Ishikawa (cell line): ENCODE data around the gene AFM.

Experiments
- CEBPB ChIP-seq: IDR thresholded peaks from 2 replicates; pipeline ENCODE4 v1.6.1; 2012
- CREB1 ChIP-seq: IDR thresholded peaks from 2 replicates; pipeline ENCODE4 v1.6.1; 2012; ENCODE audit warnings: low read depth
- EGR1 ChIP-seq: IDR thresholded peaks from 2 replicates; pipeline ENCODE4 v1.6.1; 2012
- EP300 ChIP-seq: IDR thresholded peaks from 2 replicates; pipeline ENCODE4 v1.6.1; 2012; ENCODE audit warnings: borderline replicate concordance
- FOXM1 ChIP-seq: IDR thresholded peaks from 2 replicates; pipeline ENCODE4 v1.6.1; 2012; ENCODE audit warnings: low read depth, borderline replicate concordance
- NFIC ChIP-seq: IDR thresholded peaks from 2 replicates; pipeline ENCODE4 v1.6.1; 2012
- RAD21 ChIP-seq: IDR thresholded peaks from 2 replicates; pipeline ENCODE4 v1.6.1; 2012; ENCODE audit warnings: low read depth
- TAF1 ChIP-seq: IDR thresholded peaks from 2 replicates; pipeline ENCODE4 v1.6.1; 2012; ENCODE audit warnings: low read depth, mild to moderate bottlenecking
- TCF12 ChIP-seq: IDR thresholded peaks from 2 replicates; pipeline ENCODE4 v1.6.1; 2012; ENCODE audit warnings: low read depth
- TEAD4 ChIP-seq: IDR thresholded peaks from 2 replicates; pipeline ENCODE4 v1.6.1; 2012
- YY1 ChIP-seq: IDR thresholded peaks from 2 replicates; pipeline ENCODE4 v1.6.1; 2012; ENCODE audit warnings: low read depth
- ZBTB7A ChIP-seq: IDR thresholded peaks from 2 replicates; pipeline ENCODE4 v1.6.1; 2012; ENCODE audit warnings: low read depth
- TF ChIP-seq, protein P1 (sequence below): IDR thresholded peaks from 2 replicates; pipeline ENCODE4 v1.6.1; 2012
- TF ChIP-seq, protein P2 (sequence below): IDR thresholded peaks from 2 replicates; pipeline ENCODE4 v1.6.1; 2012; ENCODE audit warnings: low read depth, mild to moderate bottlenecking
- TF ChIP-seq, protein P3 (sequence below): IDR thresholded peaks from 2 replicates; pipeline ENCODE4 v1.6.1; 2012

The AFM gene

DNA sequence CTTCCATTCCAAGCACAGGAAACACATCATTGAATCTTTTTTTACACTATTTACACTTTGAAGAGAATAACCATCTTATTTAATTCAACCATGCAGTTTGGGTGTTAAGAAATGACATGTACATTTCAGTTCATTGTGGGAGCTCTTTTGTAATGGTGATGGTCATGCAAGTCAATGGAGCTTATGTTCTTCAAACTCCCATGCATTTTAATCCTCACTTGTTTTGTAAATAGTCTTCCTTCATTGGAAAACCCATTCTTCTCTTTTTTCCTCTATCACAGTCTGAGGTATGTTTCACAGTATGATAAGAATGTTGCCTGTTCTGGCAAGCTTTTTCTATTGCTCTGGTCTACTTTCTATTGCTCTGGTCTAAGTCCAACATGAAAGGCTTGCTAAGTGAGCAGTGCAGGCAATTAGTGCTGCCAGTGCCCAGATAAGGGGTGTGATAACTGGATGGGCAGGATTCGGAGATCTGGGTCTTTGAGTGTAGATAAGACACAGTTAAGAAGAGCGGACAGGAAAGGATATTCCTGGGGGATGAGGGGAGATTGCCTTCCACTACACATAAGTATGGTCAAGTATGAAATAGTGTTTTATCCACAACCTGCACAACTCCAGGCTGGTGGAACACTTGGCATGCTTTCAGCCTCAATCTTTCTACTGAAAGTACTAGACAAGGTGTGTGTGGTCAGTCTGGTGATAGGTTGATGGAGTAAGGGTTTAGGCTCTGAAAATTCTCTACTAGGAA lies 28.4 kb upstream of the AFM start:
- no peak for TF ChIP-seq NFIC
- TF ChIP-seq TCF12 = no peak
- no peak for TF ChIP-seq YY1
- TF ChIP-seq TEAD4 = no peak
- TF ChIP-seq CREB1 = no peak
- TF ChIP-seq EGR1 = no peak
- TF ChIP-seq, protein P1, sequence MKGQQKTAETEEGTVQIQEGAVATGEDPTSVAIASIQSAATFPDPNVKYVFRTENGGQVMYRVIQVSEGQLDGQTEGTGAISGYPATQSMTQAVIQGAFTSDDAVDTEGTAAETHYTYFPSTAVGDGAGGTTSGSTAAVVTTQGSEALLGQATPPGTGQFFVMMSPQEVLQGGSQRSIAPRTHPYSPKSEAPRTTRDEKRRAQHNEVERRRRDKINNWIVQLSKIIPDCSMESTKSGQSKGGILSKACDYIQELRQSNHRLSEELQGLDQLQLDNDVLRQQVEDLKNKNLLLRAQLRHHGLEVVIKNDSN = no peak

DNA sequence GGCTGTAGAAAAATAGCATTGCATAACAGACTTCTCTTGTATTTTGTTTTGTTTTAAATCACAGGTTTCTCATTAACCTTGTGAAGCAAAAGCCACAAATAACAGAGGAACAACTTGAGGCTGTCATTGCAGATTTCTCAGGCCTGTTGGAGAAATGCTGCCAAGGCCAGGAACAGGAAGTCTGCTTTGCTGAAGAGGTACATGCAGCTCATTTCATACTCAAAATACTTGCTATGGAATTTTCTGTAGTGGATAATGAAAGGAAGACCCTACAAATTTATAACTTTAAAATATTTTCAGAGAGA lies 27.9 kb upstream of the AFM start:
- TF ChIP-seq NFIC (no peak), FOXM1 (no peak), TCF12 (no peak), EP300 (no peak)

DNA sequence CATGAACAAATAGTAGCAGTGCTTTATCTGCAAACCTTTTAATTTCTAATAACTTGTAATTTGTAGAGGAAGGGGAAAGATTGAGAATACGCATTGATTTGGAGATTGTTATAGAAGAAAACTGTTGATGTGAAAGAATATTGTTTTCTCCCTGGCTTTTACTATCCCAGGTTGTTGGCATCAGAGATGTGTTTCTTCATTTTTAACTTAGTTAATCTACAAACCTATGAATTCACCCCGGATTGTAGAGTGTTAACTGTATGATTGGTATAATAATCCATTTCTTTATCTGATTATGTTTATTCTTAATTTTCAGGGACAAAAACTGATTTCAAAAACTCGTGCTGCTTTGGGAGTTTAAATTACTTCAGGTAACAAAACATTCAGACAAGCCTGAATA lies 26.6 kb upstream of the AFM start:
- TF ChIP-seq, protein P1 = no peak
- TF ChIP-seq EGR1 = no peak
- TF ChIP-seq CEBPB = no peak

DNA sequence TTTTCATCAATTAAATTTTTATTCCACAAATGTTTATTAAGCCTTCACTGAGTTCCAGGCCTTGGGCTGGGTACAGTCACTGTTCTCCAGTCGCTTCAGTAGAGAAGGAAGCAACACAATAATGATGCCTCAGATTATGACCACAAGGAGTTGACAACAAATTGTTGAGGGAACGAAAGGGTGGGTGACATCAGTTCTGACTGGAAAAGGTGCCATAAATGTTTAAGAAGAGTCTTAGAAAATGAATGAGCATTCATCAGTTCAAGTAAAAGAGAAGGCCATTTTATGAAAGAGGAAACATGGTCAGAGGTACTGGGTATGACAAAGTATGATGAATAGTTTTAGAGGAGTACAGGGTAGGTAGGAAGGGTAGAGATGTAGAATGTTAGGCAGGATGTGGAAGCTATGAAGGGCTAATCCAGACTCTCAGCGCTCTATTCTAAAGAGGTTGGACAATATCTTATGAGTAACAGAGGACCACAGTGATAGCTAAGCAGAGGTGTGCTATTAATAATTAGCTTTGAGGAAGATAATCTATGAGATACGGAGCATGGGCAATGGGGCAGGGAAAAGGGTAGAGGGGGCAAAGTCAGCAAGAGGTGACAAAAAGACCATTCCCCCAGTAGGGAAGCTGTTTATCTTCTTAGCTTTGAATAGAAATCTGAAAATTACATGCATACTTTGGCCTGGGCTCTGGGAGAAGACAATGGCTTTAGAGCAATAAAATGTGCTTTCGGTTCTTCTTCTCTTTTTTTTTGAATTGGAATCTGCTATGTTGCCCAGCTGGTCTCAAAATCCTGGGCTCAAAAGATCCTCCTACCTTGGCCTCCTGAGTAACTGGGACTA lies 25.1 kb upstream of the AFM start:
- no peak for TF ChIP-seq EP300
- no peak for TF ChIP-seq ZBTB7A
- TF ChIP-seq NFIC = no peak

DNA sequence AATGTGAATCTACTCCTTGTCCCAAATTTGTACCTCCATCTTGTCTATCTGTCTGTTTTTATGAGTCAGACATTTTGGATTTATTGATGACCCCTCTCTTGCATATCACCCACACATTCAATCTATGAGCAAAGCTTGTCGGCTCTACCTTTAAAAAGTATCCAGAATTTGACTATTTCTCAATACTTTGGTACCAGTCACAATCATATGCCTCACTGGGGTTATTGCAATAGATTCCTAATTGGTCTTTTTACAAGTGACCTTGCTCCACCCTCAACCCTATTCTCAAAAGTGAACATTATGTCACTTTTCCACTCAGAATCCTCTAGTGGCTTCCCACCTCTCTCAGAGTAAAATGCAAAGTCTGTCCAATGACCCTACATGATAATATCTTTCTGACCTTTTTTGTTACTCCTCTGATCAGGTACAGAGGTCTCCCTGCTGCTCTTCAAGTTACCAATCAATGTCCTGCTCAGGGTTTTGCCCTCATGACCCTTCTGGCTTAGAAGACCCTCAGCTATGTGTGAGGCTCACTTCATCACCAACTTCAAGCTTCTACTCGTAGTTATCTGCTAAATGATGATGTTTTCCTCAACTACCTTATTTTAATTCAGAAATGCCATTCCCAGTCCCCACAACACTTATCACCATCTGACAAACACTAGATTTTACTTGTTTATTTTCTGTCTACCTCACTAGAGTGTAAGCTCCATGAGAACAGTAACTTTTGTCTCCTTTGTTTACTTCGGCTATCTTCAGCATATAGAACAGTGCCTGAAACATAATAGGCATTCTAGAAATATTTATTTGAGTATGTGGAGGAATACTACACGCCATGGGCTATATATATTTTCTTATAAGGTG lies 23.1 kb upstream of the AFM start:
- no peak for TF ChIP-seq FOXM1
- no peak for TF ChIP-seq CREB1
- TF ChIP-seq TCF12 = no peak
- TF ChIP-seq TEAD4 = no peak
- no peak for TF ChIP-seq RAD21
- TF ChIP-seq ZBTB7A = no peak
- TF ChIP-seq TAF1 = no peak
- no peak for TF ChIP-seq EGR1
- TF ChIP-seq CEBPB = no peak

DNA sequence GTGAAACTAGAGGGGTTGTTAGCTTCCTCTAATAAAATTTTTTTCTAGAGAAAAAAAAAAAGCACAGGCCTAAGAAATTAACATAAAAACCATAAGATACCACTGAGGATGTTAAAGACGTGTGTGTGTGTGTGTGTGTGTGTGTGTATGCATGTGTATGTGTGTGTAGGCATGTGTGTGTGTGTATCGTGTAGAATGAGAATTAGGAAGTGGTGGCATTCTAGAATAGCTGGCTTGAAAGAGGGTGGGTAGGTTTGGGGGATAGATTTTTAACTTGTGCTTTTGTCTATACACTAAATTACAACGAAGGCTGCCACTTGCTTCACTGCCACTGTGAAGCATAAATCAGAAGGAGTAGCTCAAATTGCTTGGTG lies 22.5 kb upstream of the AFM start:
- TF ChIP-seq TAF1 (no peak), CREB1 (no peak), FOXM1 (no peak), CEBPB (no peak), EGR1 (no peak), RAD21 (no peak), YY1 (no peak), TCF12 (no peak), TEAD4 (no peak), NFIC (no peak), EP300 (no peak), ZBTB7A (no peak)
- TF ChIP-seq, protein P2, sequence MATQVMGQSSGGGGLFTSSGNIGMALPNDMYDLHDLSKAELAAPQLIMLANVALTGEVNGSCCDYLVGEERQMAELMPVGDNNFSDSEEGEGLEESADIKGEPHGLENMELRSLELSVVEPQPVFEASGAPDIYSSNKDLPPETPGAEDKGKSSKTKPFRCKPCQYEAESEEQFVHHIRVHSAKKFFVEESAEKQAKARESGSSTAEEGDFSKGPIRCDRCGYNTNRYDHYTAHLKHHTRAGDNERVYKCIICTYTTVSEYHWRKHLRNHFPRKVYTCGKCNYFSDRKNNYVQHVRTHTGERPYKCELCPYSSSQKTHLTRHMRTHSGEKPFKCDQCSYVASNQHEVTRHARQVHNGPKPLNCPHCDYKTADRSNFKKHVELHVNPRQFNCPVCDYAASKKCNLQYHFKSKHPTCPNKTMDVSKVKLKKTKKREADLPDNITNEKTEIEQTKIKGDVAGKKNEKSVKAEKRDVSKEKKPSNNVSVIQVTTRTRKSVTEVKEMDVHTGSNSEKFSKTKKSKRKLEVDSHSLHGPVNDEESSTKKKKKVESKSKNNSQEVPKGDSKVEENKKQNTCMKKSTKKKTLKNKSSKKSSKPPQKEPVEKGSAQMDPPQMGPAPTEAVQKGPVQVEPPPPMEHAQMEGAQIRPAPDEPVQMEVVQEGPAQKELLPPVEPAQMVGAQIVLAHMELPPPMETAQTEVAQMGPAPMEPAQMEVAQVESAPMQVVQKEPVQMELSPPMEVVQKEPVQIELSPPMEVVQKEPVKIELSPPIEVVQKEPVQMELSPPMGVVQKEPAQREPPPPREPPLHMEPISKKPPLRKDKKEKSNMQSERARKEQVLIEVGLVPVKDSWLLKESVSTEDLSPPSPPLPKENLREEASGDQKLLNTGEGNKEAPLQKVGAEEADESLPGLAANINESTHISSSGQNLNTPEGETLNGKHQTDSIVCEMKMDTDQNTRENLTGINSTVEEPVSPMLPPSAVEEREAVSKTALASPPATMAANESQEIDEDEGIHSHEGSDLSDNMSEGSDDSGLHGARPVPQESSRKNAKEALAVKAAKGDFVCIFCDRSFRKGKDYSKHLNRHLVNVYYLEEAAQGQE = no peak
- TF ChIP-seq, protein P3, sequence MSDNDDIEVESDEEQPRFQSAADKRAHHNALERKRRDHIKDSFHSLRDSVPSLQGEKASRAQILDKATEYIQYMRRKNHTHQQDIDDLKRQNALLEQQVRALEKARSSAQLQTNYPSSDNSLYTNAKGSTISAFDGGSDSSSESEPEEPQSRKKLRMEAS = no peak
- TF ChIP-seq, protein P1 = no peak

DNA sequence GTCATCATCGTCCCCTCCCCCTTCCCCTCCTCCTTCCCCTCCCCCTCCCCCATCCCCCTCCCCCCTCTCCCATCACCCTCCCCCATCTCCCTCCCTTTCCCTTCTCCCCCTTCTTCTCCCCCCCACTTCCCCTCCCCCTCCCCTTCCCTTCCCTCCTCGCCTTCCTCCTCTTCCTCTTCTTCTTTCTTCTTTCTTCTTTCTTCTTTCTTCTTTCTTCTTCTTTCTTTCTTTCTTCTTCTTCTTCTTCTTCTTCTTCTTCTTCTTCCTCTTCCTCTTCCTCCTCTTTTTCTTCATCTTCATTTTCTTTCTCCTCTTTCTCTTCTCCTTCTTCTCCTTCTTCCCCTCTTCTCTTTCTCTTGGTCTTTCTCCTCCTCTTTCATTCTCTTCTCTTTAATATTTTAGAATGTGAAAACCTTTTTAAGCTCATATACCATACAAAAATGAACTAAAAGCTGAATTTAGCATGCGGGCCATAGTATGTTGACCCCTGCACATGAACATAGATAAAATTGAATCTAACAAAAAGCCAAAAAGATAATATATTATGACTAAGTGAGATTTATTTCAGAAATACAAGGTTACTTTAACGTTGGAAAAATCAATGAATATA lies 20.5 kb upstream of the AFM start:
- TF ChIP-seq TCF12 (no peak), CEBPB (no peak), RAD21 (no peak), CREB1 (no peak), TAF1 (no peak), NFIC (no peak), EP300 (no peak), TEAD4 (no peak), FOXM1 (no peak), EGR1 (no peak), YY1 (no peak), ZBTB7A (no peak)
- TF ChIP-seq, protein P3 = no peak
- TF ChIP-seq, protein P1 = no peak
- TF ChIP-seq, protein P2 = no peak
